ENCODE measurements around the gene CD81. TPM values are rescaled to one million over a fixed set of nuclear protein-coding genes. Genes with fewer than 3 reads are reported as not detected.

CD81 gene
- total RNA-seq, 1 experiment from 2014 or later = 296 TPM

DNA sequence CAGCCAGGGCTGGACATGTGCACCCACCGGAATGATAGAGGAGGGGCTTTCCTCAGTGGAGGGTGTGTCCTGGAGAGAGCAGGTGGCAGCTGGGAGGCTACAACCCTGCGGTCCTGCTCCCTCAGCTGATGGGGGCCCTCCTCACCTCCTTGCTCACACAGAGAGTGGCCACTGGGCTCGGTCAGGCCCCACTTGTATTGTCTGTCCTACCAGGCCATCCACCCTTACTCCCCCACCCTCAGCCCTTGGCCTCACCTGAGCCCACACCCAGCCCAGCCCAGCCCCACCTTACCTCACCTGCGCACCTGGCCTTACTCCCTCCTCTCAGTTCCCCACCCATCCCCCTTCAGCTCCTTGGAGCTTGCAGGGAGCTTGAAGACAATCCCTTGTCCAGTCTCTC lies 64.1 kb downstream of the CD81 start:
- H3K27ac ChIP-seq (ENCODE audit: low read depth, low read length) = no peak overlapping the region
- BruUV-seq (replicated peaks) = no TSS peak
- H3K4me1 ChIP-seq (ENCODE audit: control insufficient read depth in 1 of 2, insufficient read depth in 2 of 2, low read length in 2 of 2) = peaks cover 10 to 19% of the 10 kb centered on the region in 2 experiments
- TF ChIP-seq, protein P1, sequence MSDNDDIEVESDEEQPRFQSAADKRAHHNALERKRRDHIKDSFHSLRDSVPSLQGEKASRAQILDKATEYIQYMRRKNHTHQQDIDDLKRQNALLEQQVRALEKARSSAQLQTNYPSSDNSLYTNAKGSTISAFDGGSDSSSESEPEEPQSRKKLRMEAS (IDR thresholded peaks at IDR 0.05) = no peak
- TF ChIP-seq, protein P2, sequence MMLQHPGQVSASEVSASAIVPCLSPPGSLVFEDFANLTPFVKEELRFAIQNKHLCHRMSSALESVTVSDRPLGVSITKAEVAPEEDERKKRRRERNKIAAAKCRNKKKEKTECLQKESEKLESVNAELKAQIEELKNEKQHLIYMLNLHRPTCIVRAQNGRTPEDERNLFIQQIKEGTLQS (IDR thresholded peaks at IDR 0.05) = no peak
- TF ChIP-seq YY1 (IDR thresholded peaks at IDR 0.05; ENCODE audit: extremely low read depth, insufficient replicate concordance, low read depth, low read length) (no peak), EGR1 (IDR thresholded peaks at IDR 0.05; ENCODE audit: low read depth) (no peak)
- TF ChIP-seq, protein P3, sequence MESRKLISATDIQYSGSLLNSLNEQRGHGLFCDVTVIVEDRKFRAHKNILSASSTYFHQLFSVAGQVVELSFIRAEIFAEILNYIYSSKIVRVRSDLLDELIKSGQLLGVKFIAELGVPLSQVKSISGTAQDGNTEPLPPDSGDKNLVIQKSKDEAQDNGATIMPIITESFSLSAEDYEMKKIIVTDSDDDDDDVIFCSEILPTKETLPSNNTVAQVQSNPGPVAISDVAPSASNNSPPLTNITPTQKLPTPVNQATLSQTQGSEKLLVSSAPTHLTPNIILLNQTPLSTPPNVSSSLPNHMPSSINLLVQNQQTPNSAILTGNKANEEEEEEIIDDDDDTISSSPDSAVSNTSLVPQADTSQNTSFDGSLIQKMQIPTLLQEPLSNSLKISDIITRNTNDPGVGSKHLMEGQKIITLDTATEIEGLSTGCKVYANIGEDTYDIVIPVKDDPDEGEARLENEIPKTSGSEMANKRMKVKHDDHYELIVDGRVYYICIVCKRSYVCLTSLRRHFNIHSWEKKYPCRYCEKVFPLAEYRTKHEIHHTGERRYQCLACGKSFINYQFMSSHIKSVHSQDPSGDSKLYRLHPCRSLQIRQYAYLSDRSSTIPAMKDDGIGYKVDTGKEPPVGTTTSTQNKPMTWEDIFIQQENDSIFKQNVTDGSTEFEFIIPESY (IDR thresholded peaks at IDR 0.05; ENCODE audit: extremely low read depth, insufficient replicate concordance, low read length) = no peak
- TF ChIP-seq, protein P4, sequence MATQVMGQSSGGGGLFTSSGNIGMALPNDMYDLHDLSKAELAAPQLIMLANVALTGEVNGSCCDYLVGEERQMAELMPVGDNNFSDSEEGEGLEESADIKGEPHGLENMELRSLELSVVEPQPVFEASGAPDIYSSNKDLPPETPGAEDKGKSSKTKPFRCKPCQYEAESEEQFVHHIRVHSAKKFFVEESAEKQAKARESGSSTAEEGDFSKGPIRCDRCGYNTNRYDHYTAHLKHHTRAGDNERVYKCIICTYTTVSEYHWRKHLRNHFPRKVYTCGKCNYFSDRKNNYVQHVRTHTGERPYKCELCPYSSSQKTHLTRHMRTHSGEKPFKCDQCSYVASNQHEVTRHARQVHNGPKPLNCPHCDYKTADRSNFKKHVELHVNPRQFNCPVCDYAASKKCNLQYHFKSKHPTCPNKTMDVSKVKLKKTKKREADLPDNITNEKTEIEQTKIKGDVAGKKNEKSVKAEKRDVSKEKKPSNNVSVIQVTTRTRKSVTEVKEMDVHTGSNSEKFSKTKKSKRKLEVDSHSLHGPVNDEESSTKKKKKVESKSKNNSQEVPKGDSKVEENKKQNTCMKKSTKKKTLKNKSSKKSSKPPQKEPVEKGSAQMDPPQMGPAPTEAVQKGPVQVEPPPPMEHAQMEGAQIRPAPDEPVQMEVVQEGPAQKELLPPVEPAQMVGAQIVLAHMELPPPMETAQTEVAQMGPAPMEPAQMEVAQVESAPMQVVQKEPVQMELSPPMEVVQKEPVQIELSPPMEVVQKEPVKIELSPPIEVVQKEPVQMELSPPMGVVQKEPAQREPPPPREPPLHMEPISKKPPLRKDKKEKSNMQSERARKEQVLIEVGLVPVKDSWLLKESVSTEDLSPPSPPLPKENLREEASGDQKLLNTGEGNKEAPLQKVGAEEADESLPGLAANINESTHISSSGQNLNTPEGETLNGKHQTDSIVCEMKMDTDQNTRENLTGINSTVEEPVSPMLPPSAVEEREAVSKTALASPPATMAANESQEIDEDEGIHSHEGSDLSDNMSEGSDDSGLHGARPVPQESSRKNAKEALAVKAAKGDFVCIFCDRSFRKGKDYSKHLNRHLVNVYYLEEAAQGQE (IDR thresholded peaks at IDR 0.05; ENCODE audit: low read depth) = no peak
- DNase-seq (ENCODE audit: low read depth, low spot score) = no peak
- H3K79me2 ChIP-seq (ENCODE audit: insufficient read depth, low read length) = no peaks in the 10 kb centered on the region
- no peak overlapping the region for H3K4me3 ChIP-seq (replicated peaks in 1 of 2; ENCODE audit: low read depth in 1 of 2, low read length in 2 of 2)
- H3K4me2 ChIP-seq (ENCODE audit: low read length) = no peak overlapping the region
- ChIA-PET RAD21 (ENCODE audit: low non-redundant PET in 1 of 2, low total read pairs in 2 of 2, uncharacterized antibody in 2 of 2, unreplicated experiment in 2 of 2) (interaction anchor here in 1 of 2 experiments (0.6 kb wide), 1 partner anchor 11 kb away, joined by 5 read pairs; no protein-coding TSS in a partner anchor), CTCF (interaction anchor here (1.5 kb wide), 1 partner anchor 21 kb away, joined by 6 read pairs; no protein-coding TSS in a partner anchor), POLR2A (no interaction called here)
- no peaks in the 10 kb centered on the region for H4K20me1 ChIP-seq (ENCODE audit: insufficient read depth)
- H3K9me3 ChIP-seq (ENCODE audit: control insufficient read depth in 1 of 2, insufficient read depth in 1 of 2, low read depth in 1 of 2, low read length in 2 of 2) = no peaks in the 10 kb centered on the region
- no peaks in the 10 kb centered on the region for H3K36me3 ChIP-seq (ENCODE audit: control insufficient read depth in 1 of 2, insufficient read depth in 2 of 2, low read length in 2 of 2)
- H2AFZ ChIP-seq (ENCODE audit: low read depth, low read length, poor library complexity, severe bottlenecking) = no peak overlapping the region
- intact Hi-C loops (cut with micrococcal nuclease) = no loop called here
- H3K9me2 ChIP-seq (ENCODE audit: insufficient read depth) = no peaks in the 10 kb centered on the region
- no peak overlapping the region for H3K9ac ChIP-seq (ENCODE audit: low read length)
- ATAC-seq = no peak
- peaks cover 24% of the 10 kb centered on the region; the same call in 1 of the 2 replicates for H3K27me3 ChIP-seq (ENCODE audit: insufficient read depth, low read length)

Data from HCT116 (cell line).